UCSD-AML1 (cell line): ENCODE measurements around the gene ARID4B.
"Not testable (repeated sequence)": the region's sequence is repeated elsewhere in the genome, so short reads cannot be mapped to it uniquely, and the experiment has no call there.

ENCODE experiments used
- DNase-seq: peaks from one replicate; lab custom pipeline; 2025; ENCODE audit not compliant: unreplicated experiment; lab: John Stamatoyannopoulos, UW

Gene ARID4B

DNA sequence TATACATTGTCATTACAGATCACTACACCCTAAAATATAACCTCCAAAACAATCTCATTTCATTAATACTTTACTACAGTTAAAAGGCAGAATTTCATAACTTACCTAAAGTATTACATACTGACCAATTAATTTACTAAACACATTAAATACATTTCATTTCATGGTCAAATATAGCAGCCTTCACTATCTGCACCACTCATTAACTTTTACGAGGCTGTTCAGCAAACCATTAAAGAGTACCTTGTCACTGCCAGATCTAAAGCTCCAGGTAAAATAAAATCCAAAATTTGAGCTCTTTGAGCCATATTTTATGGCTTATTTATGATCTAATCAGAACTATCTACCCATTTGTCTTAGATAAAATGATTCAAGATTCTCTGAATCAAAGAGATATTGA, 100.6 kb downstream of the ARID4B start:
- DNase-seq: no peak

DNA sequence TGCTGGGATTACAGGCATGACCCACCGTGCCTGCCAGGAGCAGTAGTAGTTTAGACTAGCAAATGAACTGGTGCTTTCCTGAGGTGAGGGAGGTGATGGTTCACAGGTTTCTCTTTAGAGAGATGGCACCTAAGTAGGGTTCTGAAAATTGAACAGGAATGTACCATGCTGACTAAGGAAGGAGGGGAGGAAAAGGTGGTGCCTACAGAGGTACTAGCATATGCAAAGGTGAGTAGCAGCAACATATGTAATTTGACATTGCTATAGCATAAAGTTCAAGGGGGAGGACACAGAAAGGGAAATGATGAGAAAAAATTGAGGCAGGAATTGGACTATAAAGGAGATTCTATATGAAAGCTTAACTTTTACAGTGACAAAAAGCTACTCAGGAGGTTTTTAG, 101.0 kb downstream of the ARID4B start:
- no peak for DNase-seq

DNA sequence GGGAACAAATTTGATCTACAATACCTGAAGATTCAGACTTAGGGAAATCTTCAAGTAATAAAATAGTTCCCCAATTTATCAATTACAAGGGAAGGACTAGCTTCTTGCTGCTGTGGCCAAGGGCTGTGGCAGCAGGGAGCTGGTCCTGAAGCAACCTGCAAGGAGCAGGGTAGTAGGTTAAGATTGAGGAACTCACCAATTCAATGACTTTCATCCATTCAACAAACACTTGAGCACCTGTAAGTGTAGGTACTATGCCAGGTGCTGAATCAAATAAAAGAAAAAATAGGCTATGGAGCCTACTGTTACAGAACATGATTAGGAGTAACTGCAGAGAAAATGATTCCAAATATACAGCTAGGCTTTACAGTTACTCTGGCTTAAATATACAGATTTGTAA, 102.7 kb downstream of the ARID4B start:
- no peak for DNase-seq

DNA sequence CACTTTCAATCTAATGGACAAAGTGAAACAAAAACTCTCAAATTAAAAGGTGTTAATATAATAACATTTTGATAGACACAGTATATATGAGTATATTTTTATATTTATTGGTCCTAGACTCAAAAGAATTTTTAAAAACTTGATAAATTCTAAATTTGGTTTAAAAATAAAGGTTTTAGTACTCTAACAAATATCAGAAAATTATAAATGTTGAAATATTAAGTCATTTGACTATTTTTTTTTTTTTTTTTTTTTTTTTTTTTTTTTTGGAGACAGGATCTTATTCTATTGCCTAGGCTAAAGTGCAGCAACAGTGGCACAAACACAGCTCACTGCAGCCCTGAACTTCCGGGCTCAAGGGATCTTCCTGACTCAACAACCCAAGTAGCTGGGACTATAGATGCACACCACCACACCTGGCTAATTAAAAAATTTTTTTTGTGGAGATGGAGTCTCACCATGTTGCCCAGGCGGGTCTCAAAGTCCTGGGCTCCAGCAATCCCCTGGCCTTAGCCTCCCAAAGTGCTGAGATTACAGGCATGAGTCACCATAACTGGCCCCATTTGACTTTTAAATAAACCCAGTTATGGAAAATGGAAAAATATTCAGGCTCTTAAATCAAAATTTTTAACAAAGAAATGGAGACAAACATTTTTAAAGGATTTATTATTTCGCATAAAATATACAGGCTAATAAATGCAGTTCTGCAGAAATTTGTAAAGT, 106.2 kb downstream of the ARID4B start:
- DNase-seq: no peak

DNA sequence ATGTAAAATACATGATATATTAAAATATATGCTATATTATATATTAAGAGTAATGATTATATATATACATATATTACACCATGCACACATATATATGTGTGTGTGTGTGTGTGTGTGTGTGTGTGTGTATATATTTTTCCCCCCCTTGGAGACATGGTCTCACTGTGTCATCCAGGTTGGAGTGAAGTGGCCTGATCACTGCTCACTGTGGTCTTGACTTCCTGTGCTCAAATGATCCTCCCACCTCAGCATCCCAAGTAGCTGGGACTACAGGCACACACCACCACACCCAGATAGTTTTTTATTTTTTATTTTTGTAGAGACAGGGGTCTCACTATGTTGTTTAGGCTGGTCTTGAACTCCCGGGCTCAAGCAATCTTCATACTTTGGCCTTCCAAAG, 112.5 kb downstream of the ARID4B start:
- DNase-seq: no peak

DNA sequence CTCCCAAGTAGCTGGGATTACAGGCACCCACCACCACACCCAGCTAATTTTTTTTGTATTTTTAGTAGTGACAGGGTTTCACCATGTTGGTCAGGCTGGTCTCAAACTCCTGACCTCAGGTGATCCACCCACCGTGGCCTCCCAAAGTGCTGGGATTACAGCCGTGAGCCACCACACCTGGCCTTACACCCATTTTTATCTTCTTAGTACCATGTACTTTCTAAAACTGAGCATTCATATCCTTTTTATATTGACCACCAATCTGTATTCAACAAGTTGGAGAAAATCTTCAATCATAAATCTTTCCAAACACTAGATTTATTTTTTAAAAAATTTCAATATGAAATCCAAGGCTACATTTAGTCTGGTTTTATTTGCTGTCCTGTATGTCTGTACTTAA, 113.0 kb downstream of the ARID4B start:
- DNase-seq: not testable (repeated sequence)

DNA sequence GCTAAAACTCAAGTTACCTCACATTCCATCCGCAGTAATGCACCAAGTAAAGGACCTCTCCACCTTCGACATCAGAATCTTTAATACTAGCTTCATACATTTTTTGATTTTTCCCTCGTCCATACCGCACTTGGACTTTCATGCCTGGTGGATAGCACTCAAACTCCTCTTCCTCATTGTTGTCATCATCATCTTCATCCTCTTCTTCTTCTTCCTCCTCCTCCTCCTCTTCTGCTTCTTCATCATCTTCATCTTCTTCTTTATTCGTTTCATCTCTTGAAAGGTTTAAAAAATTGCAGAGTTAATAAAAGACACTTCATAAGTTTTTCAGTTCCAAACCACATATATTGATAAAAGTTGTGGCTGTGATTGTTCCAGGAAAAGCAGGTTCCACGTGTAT, 114.2 kb downstream of the ARID4B start:
- no peak for DNase-seq

DNA sequence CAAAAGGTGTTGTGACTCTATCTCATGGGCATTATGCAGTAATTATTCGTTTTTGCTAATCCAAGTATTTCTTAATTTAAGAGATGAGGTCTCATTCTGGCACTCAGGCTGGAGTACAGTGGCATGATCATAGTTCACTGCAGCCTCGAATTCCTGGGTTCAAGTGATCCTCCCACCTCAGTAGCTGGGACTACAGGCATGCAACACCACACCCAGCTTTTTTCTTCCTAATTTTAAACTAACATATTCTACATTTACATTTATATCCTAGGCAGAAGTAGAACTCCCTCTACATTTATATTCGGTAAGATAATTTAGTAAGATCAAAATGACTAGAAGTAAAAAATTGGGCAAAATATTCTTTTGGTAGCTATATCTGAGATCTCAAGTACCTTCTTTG, 116.5 kb downstream of the ARID4B start:
- no peak for DNase-seq

DNA sequence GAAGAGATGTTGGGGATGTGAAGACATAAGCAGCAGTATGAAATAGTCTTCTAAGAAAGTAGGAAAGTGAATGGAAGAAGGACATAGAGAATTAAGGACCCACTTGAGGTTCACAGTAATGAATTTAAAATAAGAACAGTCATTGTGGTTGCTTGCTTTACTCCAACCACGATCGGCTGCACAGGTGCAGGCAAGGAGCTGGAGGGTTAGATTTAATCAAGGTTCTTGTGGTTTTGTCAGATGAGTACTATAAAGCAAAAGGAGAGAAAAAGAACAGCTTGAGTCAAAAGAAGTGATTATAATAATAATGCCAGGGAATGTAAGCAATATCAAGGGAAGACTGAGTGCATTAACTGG, 120.8 kb downstream of the ARID4B start:
- DNase-seq: no peak

DNA sequence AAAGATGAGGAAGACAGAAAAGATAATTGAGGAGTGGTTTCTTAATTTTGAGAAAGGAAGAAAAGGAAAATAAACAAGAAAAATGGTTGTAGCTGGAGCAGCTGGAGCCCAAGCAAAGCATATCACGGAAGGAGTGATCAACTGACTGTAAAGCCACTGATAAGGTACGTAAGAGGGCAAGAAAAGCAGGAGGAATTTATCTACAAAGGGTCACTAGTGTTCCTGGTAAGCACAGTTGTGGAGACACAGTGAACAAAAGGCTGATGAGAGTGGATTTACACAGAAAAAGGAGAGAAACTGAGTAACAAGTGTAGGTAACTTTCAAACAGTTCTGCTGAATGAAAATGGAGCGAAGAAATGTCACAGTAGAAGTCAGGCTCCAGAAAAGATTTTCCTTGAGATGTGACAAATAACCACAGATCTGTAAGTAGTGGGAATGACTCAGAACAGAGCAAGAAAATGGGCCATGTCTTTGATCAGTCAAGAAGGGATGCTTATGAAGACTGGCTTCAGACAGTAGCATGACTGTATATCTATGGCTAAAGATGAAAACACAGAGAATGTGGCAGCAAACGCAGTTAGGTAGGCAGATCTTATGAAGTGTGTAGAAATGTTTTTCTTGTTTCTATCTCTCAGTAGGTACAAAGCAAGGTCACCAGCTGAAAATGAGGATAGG, 121.3 kb downstream of the ARID4B start:
- DNase-seq: no peak

DNA sequence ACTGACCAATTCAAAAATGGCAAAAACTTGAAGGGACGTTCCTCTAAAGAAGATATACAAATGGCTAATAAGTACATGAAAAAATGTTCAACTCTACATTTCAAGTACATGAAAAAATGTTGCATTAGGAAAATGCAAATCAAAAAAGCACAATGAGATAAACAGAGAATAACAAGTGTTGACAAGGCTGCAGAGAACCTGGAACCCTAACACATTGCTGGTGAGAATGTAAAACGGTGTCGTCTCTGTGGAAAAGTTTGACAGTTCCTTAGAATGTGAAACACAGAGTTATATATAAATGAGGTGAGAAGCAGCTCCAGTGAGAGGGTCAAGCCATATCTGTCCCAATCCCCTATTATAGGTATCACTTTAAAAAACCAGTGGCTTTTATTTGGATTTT, 122.3 kb downstream of the ARID4B start:
- DNase-seq: no peak

DNA sequence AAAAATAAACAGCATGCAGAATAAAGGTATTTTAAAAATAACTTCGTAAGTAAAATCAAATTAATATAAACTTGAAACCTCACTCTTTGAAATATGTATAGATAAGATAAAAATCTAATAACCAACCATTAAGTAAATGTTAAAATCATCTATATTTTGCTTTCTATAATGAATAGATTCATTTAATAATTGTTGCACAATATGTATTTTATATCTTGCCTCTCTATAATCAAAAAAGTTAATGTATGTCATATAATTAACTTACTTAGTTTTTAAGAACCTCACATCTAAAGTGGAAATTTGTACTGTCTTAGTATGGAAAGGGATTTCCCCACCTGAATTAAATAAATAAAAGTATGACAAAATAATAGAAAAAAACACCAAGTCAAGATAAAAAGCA, 124.6 kb downstream of the ARID4B start:
- no peak for DNase-seq

DNA sequence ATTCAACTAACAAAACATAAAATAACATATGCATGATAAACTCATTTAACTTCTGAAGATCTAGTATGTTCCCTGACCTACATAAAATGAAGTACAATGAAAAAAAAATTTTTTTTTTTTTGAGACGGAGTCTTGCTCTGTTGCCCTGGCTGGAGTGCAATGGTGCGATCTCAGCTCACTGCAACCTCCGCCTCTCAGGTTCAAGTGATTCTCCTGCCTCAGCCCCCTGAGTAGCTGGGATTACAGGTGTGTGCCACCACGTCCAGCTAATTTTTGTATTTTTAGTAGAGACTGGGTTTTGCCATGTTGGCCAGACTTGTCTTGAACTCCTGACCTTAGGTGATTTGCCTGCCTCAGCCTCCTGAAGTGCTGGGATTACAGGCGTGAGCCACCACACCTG, 125.5 kb downstream of the ARID4B start:
- not testable (repeated sequence) for DNase-seq

DNA sequence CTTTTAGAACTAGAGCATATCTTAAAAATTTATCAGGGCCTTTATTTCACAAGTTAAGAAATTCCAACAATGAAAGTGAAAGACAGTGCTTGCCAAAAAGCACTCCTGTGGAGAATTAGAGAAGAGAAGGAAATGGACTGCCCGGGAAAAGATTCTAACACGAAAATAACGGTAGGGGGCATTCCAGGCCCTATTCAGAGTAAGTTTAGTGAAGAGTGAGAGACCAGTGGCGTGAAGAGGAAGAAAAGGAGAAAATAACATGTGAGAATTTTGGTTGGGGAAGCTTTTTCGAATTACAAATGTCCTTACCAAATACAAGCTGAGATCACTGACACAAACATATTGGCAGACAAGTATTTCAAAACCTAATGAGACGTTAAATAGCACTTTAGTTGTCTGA, 128.5 kb downstream of the ARID4B start:
- no peak for DNase-seq

DNA sequence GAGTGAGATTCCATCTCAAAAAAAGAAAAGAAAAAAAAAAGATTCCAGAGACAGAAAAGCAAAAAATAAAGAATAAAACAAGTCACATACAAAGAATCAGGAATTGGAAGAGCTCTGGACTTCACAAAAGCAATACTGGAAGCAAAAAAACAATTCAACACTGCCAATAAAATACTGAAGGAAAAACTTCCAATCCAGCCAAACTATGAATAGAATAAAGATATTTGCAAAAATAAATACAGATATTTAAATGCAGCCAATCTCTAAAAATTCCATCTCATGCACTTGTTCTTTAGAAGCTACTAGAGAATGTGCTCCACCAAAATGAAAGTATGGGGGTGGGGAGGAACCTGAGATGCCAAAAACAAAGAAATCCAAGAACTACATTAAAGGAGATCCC, 137.5 kb downstream of the ARID4B start:
- no peak for DNase-seq

DNA sequence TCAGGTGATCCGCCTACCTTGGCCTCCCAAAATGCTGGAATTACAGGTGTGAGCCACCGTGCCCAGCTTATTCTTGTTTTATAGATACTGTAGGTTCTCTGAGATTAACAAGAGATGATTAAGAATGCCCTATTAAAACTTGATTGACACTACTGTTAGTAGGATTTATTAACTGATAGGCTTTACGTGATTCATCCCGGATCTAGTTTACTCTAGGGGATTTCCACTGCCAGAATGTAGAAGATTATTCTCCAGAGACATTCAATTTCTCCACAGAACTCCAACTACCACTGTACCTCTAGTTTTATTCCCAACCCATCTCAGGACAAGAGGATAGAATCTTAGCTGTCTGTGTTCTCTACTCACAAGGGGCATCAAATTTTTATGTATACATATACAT, 140.7 kb downstream of the ARID4B start:
- no peak for DNase-seq

DNA sequence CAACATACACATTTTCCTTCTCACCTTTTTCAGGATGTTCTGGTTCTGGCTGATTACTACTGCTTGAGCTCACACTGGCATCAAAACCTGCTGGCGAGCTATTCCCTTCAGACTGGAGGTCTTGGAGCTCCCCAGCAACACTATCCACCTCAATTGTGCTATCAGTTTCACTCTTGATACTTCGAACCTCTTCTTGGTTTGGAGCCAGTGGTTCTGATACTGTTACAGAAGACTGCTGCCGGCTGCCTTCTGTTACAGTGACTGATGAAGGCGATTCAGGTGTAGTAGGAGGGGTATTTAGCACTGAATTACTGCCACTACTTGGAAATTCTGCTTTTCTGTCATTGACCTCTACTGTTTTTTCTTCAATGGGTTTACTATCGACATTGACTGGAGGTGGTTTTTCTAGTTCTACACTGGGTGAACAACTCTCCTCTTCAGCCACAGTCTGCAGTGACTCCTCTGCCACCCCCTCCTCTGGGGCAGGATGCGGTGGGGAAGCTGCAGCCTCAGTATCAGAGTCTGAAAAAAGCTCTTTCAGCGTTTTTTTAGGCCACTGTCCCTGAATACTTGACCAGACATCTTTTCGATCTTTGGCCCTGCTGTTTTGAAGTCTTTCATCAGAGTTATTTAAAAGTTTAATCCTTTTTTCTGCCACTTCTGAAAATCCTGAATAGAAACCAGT, 146.3 kb downstream of the ARID4B start:
- no peak for DNase-seq

DNA sequence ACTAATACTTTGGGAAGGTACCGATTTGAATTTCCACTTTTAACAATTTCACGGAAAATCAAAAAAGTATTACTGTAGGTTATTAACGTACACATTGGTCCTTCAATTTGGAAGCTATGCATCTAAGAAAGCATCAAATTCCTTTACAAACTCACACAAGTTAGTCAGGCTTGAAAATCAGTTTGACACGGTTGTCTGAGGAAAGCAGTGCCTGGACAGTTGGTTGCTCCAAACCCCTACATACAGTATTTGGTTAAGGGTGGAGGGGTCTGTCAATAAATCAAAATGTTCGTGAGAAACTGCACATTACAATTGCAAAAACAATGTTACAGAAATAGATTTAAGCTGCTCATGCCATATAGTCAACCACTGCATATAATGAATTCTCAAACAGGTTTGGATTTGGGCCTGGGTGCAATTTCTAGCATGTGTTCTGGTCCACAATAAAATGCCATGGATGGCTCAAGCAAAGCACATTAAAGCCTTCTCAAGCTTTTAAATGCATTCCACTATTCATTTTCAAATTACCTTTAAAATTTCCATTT, 147.0 kb downstream of the ARID4B start:
- DNase-seq: no peak

DNA sequence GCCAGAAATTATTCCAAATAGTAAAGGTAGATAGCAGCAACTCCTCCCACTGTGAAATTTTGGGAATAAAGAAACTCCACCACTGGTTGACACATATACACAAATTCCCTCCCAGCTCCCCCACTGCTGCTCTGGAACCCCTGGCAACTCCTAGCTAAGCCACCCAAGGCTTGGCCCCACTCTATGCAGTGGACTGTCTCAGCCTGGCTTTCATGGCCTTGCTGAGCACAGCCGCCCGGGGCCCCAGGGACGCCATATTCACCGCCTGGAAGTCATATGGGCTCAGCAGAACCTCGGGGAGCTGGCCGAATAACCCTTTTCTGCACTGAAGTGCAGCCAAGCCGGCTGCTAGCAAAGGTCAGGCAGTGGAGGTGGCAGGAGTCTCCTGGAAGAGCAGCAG, 151.5 kb downstream of the ARID4B start:
- DNase-seq: no peak

DNA sequence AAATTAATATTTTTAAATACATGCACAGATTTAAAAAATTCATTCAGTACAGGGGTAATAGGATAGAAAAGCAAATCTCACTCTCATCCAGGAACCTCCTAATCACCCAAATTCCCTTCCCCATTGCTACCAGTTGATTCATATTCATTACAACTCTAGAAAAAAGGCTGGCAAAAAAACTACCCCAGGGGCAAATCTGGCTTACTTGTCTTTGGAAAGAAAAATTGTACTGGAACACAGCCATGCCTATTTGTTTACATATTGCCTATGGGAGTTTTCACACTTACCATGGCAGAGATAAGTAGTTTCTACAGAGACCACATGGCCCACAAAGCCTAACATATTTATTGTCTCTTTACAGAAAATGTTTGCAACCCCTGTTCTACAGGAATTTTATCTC, 158.0 kb downstream of the ARID4B start:
- no peak for DNase-seq

DNA sequence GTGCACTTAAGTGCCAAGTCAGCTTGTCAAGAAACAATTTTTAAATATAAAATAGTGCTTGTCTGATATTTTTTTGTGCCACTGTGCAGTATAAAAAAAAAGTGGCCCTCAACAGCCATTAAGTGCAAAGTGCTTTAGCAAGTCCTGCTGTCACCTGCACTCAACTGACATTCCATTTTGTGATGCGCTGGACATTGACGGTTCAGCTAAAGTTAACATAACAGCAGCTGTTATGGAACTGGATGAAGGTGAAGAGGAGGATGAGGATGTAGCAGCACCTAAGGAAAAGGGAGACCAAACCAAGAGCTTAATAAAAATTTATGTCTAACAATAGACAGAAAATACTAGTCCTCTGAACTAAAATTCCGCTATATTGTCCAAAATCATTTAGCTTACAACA, 159.6 kb downstream of the ARID4B start:
- no peak for DNase-seq

DNA sequence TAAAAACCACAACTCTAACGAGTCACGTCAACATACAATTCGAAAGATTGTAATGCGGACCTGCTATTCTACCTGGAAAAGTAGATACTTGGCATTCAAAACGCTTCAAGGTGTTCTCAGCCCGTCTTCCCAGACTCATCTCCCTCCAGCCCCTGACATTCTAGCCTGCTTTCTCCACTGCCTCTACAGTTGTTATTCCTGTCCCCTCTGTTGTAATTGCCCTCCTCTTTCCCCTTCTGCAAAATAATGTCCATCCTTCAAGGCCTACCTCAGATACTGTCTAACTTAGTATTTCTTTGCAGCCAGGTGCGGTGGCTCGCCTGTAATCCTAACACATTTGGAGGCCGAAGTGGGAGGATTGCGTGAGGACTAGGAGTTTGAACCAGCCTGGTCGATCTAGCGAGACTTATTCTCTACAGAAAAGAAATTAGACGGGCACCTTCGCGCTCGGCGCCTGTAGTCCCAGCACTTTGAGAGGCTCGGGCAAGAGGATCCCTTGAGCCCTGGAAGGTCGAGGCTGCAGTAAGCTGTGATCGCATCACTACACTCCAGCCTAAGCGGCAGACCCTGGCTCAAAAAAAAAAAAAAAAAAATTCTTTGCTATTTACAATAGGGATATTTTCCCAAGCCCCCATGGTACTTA, 166.2 kb downstream of the ARID4B start:
- no peak for DNase-seq
